LNCAP (cell line): ENCODE data around the gene TBX6.
A peak's percentile ranks its signal among the peaks of the same experiment; 100 is the strongest.

Experiments used
- CTCF ChIP-seq: fragments of 450-650 bp; IDR thresholded peaks from 2 replicates; pipeline ENCODE4 v1.5.1; 2017; ENCODE audit warnings: mild to moderate bottlenecking

Gene TBX6

DNA sequence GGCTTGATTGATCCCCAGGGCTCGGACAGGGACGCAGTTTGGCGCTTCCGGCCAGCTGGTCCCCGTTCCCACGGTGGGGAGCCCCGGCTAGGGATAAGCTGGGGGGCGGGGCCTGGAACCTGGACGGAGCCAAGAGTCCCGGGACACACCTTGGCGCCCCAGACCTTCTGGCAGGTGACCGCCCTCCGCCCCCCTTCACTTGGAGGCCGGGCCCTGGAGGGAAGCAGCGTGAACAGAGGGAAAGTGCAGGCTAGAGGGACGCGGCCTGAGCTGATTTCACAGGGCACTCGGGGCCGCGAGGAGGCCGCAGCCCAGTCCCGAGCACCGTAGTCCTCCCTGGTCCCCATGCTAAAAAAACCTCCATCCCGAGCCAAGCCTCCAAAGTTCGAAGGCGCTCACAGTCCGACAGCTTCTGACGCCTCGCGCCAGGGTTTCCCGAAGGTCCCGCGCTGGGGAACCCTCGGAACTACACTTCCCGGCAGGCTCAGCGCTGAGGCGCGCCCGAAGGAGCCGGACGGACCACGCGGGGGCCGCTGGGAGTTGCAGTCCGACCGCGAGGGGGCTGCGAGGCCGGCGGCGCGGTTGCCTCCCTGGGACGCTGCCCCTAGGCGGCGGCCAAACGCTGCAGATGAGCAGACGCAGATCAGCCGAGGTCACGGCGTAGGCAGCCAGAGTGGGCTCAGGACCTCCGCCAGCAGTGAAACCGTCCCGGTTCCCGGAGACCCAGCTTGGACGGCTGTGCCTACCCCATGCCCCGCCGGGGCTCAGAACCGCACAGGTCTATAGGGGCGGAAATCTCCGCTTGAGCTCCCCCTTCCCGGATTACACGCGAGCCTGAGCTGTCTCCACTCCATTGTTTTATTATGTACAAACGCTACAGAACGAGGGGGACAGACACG, at the start of gene TBX6:
TSS of gene TBX6 (minus strand) at position 451 of the 899 bp plus-strand sequence. CDS start 731 bp downstream, outside the sequence.
- TF ChIP-seq CTCF: peak; percentile 72

DNA sequence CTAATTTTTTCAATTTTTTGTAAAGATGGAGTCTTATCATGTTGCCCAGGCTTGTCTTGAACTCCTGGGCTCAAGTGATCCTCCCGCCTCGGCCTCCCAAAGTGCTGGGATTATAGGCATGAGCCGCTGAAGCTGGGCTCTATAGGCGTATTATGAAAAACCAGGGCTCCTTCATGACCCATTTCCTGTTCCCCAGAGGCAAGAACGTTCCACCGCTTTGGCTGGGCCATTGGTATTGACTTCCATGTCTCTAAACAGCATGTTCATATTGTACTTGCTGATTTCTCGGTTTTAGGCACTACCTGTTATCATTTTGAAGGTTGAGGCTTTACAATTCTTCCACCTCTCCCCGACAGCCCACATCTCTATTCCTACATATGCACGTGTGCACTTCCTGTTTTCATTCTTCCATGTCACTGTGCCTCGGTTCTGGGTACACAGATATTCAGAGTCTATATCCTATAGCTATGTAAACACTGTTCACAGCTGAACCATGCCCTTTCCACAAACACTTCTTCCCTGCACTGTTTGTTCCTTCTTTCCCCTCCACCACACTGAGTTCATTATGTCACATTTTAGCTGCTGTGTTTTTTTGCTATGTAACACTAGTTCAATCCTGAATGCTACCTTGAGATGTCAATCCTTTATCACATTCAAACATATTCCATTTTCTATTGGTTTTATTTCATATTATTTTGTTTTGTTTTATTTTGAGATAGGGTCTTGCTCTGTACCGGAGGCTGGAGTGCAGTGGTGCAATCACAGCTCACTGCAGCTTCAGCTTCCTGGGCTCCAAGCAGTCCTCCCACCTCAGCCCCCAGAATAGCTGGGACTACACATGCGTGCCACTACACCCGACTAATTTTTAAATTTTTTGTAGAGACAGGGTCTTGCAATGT, 48.1 kb upstream of the TBX6 start:
- TF ChIP-seq CTCF: no peak

DNA sequence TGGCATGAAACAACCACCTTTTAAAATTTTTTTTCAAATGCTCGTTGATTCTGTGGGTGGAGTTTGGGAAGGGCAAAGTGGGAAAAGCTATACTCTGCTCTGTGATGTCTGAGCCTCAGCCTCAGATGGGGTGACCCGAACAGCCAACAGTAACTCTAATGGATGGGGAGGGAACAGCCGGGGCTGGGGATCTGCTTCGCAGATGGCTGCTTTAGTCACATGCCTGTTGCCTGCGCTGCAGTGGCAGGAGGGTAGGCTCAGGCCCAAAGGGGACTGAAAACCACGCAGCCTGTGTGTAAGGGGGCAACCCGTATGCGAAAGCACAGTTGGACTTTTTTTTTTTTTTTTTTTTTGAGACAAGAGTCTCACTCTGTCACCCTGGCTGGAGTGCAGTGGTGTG, 46.2 kb upstream of the TBX6 start:
- TF ChIP-seq CTCF: no peak

DNA sequence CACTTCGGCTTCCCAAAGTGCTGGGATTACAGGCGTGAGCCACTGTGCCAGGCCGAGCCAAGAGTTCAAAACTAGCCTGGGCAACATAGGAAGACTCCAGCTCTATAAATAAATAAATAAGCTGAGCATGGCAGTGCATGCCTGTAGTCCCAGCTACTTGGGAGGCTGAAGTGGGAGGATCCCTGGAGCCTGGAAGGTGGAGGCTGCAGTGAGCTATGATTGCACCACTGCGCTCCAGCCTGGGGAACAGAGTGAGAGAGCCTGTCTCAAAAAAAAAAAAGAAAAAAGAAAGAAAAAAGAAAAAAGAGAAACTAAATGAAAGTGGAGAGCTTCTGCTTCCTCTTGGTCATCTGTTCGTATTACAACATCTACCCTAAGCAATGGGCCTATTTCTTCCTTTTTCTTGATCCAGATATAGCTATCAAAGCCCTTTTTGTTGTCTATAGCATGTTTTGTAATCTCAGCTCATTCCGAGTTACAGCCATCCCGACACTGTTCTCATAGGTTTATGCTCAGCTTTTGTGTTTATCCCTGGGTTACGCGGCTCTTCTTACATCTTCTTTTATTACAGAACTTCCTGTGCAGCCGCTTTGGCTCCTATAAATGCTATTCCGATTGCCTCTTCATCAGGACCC, 45.4 kb upstream of the TBX6 start:
- no peak for TF ChIP-seq CTCF

GRCh38 chr16:30132591-30132990, 40.9 kb upstream of the TBX6 start:
- no peak for TF ChIP-seq CTCF

GRCh38 chr16:30131869-30132475, 40.2 kb upstream of the TBX6 start:
- no peak for TF ChIP-seq CTCF

DNA sequence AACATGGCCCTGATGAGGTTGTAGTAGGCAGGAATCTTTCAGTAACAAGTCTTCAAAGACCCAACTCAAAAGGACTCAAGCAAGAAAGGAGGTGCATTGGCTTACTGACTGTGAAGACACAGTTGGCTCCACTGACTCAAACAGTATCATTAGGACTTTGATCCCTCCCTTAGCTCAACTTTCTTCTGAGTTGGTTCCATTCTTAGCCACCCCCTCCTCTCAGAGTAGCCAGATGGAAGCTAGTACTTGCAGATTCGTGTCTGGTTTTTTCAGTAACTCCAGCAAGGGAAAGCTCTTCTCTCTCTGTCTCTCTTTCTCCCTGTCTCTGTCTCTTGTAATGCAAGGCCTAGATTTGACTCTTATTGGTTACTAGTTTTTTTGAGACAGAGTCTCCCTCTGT, 36.3 kb upstream of the TBX6 start:
- no peak for TF ChIP-seq CTCF
